Large intestine (tissue), 3 donors: ENCODE measurements around the gene NNMT. TPM values are rescaled to one million over a fixed set of nuclear protein-coding genes. Genes with fewer than 3 reads are reported as not detected.

Source experiments
- DNase-seq, 2 donors: peaks; one replicate each; pipeline versions ENCODE4 v3.0.0 to v3.0.0-alpha.2; 2013
- H3K27ac ChIP-seq: one replicate; pipeline ENCODE4 v1.5.1; 2013; ENCODE audit warnings: low read length
- H3K27me3 ChIP-seq: 2 replicates; pipeline ENCODE4 v1.6.1; 2013; ENCODE audit warnings: low read length; ENCODE audit not compliant: control insufficient read depth, insufficient read depth
- H3K36me3 ChIP-seq: 2 replicates; pipeline ENCODE4 v1.6.1; 2013; ENCODE audit warnings: low read length; ENCODE audit not compliant: control insufficient read depth, insufficient read depth
- H3K4me1 ChIP-seq: one replicate; pipeline ENCODE4 v1.6.1; 2013; ENCODE audit warnings: low read length; ENCODE audit not compliant: control insufficient read depth, insufficient read depth
- H3K4me3 ChIP-seq: one replicate; pipeline ENCODE4 v1.5.1; 2013; ENCODE audit warnings: low read length
- H3K9me3 ChIP-seq: one replicate; pipeline ENCODE4 v1.6.1; 2013; ENCODE audit warnings: mild to moderate bottlenecking, low read depth, low read length, moderate library complexity; ENCODE audit not compliant: control insufficient read depth
- WGBS: methylation state at CpG from one replicate; pipeline ENCODE4 v1.1.5; 2013; ENCODE audit warnings: low lambda C conversion rate; ENCODE audit not compliant: insufficient coverage; 5-methylcytosine and 5-hydroxymethylcytosine counted together
- polyA plus RNA-seq: library from polyadenylated mRNA; unstranded; fragments of 120-200 nt; gene quantifications from one replicate; pipeline ENCODE4 v1.2.1, GENCODE V29; 2013

NNMT gene
- polyA plus RNA-seq, 1 donor = 4.0 TPM

- no peak overlapping the region for H3K4me3 ChIP-seq
- H3K4me1 ChIP-seq = no peaks in the 10 kb centered on the region
- DNase-seq = no peak
- H3K9me3 ChIP-seq = no peaks in the 10 kb centered on the region
- H3K36me3 ChIP-seq = no peaks in the 10 kb centered on the region
- 100% methylated on average over 3 of the region's 4 CpGs for WGBS
- no peak overlapping the region for H3K27ac ChIP-seq
- H3K27me3 ChIP-seq = no peaks in the 10 kb centered on the region
These were observed 50.5 kb downstream of the NNMT start for GRCh38 chr11:114346709-114347141.

DNA sequence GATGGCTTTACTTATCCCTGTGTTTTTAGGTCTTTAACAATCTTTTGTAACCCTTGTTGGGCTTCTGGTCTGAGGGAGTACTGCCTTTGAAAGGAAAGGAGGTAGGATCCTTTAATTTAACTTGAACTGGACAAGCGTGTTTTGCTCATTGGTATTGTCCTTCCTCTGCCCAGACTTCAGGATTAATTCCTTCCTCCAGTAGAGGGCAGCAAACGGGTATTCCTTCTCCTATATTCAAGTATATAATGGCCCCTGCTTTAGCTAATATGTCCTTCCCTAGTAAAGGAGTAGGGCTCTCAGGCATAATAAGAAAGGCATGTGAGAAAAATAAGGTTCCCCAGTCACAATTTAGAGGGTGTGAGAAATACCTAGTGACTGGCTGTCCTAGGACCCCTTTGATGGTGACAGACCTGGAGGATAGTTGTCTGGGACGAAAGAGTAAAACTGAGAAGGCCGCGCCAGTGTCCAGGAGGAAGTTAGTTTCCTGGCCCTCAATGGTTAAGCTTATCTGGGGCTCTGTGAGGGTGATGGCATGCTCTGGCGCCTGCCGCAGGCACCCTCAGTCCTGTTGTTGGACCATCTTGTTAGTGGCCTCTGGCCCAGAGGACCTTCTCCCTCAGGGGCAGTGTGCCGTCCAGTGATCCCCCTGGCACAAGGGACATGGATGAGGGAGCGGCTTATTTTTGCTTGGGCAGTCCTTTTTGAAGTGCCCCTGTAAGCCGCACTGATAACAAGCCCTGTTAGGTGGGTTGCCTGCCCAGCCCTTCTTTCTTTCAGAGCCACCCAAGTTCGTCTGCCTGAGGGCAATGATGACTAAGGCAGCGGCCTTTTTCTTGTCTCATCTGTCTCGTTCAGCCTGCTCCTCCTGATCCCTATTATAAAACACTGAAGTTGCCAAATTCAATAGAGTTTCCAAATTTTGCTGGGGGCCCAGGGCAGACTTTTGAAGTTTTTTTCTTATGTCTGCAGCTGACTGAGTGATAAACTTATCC lies 52.3 kb downstream of the NNMT start:
- Histone ChIP-seq H3K9me3 (no peaks in the 10 kb centered on the region), H3K36me3 (no peaks in the 10 kb centered on the region), H3K4me3 (no peak overlapping the region), H3K4me1 (no peaks in the 10 kb centered on the region), H3K27ac (no peak overlapping the region), H3K27me3 (no peaks in the 10 kb centered on the region)
- no CpG with 5 or more reads among the region's 13 CpGs for WGBS
- peak; percentile 19 to 36 for DNase-seq

- 100% methylated on average over 1 of the region's 10 CpGs for WGBS
- no peaks in the 10 kb centered on the region for H3K9me3 ChIP-seq
- no peaks in the 10 kb centered on the region for H3K36me3 ChIP-seq
- H3K27me3 ChIP-seq = no peaks in the 10 kb centered on the region
- no peak overlapping the region for H3K4me3 ChIP-seq
- no peak for DNase-seq
- no peaks in the 10 kb centered on the region for H3K4me1 ChIP-seq
- H3K27ac ChIP-seq = no peak overlapping the region
These were observed 53.8 kb downstream of the NNMT start for GRCh38 chr11:114350022-114350421.

- H3K4me1 ChIP-seq = no peaks in the 10 kb centered on the region
- H3K4me3 ChIP-seq = no peak overlapping the region
- no peaks in the 10 kb centered on the region for H3K27me3 ChIP-seq
- 100% methylated on average over 1 of the region's 3 CpGs for WGBS
- H3K36me3 ChIP-seq = no peaks in the 10 kb centered on the region
- DNase-seq = no peak
- H3K27ac ChIP-seq = no peak overlapping the region
- H3K9me3 ChIP-seq = no peaks in the 10 kb centered on the region
These were observed 57.2 kb downstream of the NNMT start for GRCh38 chr11:114353443-114353842.

DNA sequence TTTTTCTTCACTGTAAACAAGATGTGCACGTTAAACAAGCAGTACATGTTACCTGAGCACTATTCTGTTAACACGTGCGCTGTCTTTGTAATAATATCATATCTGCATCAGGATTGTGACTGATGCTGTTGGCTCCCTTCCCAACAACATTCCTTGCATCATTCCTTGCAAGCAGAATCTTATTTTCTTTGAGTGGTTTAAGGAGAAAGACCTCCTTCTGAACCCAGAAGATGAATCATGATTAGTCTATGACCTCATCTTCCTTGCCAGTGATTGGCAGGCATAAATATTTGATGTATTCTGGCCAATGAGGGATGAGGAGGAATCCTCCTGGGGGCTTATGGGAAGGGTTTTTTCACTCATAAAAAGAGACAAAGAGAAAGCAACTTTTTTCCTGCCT lies 57.9 kb downstream of the NNMT start:
- Histone ChIP-seq H3K4me1 (no peaks in the 10 kb centered on the region), H3K27me3 (no peaks in the 10 kb centered on the region), H3K4me3 (no peak overlapping the region), H3K9me3 (no peaks in the 10 kb centered on the region), H3K36me3 (no peaks in the 10 kb centered on the region), H3K27ac (no peak overlapping the region)
- no peak for DNase-seq
- WGBS = no CpG with 5 or more reads among the region's 3 CpGs

DNA sequence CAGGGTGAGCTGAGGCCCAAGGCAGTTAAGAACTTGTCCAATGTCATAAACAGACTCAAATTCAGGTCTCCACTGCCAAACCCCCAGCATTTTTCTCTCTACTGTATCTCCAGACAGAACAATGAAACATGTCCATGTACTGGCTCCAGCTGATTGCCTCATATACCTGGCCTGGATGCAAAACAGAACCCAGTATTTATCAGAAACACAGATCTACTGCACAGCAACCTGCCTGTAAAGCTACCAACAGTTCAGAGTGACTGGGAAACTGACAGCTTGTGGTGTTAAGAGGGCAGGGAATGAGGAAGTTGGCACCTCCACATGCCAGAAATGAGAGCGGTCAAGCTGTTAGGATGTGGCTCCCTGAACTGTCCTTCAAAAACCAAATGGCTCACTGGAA lies 62.5 kb downstream of the NNMT start:
- no peaks in the 10 kb centered on the region for H3K27me3 ChIP-seq
- WGBS = no CpG with 5 or more reads among the region's 1 CpG
- DNase-seq = no peak
- no peak overlapping the region for H3K4me3 ChIP-seq
- H3K36me3 ChIP-seq = no peaks in the 10 kb centered on the region
- H3K9me3 ChIP-seq = no peaks in the 10 kb centered on the region
- no peaks in the 10 kb centered on the region for H3K4me1 ChIP-seq
- no peak overlapping the region for H3K27ac ChIP-seq

GRCh38 chr11:114359342-114359741 lies 63.1 kb downstream of the NNMT start:
- DNase-seq = no peak
- Histone ChIP-seq H3K27me3 (no peaks in the 10 kb centered on the region), H3K4me3 (no peak overlapping the region), H3K9me3 (no peaks in the 10 kb centered on the region), H3K36me3 (no peaks in the 10 kb centered on the region), H3K27ac (no peak overlapping the region), H3K4me1 (no peaks in the 10 kb centered on the region)

DNA sequence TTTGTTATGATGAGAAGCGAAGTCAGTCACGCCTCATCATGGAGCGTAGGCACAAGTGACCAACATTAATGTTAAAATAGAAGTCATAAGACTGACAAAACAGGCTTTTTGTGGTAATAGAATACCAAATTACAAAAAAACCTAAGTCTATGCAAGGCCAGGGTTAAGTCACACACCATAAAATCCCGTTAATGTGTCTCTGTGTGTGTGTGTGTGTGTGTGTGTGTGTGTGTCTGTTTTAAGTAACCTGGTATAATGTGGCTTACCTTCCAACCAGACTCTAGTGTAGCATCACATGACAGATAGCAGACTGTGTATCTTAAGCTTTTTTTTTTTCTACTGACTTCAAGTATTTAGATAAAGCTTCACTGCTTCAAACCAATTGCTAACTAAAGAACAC lies 66.1 kb downstream of the NNMT start:
- H3K27me3 ChIP-seq = peaks cover 3% of the 10 kb centered on the region
- no peak overlapping the region for H3K4me3 ChIP-seq
- H3K27ac ChIP-seq = no peak overlapping the region
- H3K36me3 ChIP-seq = no peaks in the 10 kb centered on the region
- peak in 1 of 2 donors; percentile 5 for DNase-seq
- H3K9me3 ChIP-seq = no peaks in the 10 kb centered on the region
- no peaks in the 10 kb centered on the region for H3K4me1 ChIP-seq
- WGBS = no CpG with 5 or more reads among the region's 4 CpGs

- H3K4me3 ChIP-seq = no peak overlapping the region
- no peak for DNase-seq
- no peaks in the 10 kb centered on the region for H3K36me3 ChIP-seq
- peaks cover 3% of the 10 kb centered on the region for H3K27me3 ChIP-seq
- H3K27ac ChIP-seq = no peak overlapping the region
- no peaks in the 10 kb centered on the region for H3K9me3 ChIP-seq
- WGBS = no CpG with 5 or more reads among the region's 3 CpGs
- no peaks in the 10 kb centered on the region for H3K4me1 ChIP-seq
These were observed 66.8 kb downstream of the NNMT start for GRCh38 chr11:114362958-114363357.
